HepG2 (cell line): Measurements from ENCODE around the gene ANKLE1. TPM values are rescaled to one million over a fixed set of nuclear protein-coding genes. Genes with fewer than 3 reads are reported as not detected.

Source experiments
- ARID4A ChIP-seq: sonication (generic); formaldehyde crosslinking; IDR thresholded peaks from 2 replicates; pipeline ENCODE4 v1.5.0; 2020; ENCODE audit warnings: mild to moderate bottlenecking, missing genetic modification reagents, borderline replicate concordance
- CHCHD3 ChIP-seq: sonication (generic); formaldehyde crosslinking; IDR thresholded peaks from 2 replicates; pipeline ENCODE4 v1.8.0; 2022; ENCODE audit warnings: mild to moderate bottlenecking, missing genetic modification reagents, moderate library complexity
- DMAP1 ChIP-seq: IDR thresholded peaks from 2 replicates; pipeline ENCODE4 v1.6.1; 2016
- GMEB1 ChIP-seq: sonication (generic); formaldehyde crosslinking; IDR thresholded peaks from 2 replicates; pipeline ENCODE4 v1.5.1; 2020; ENCODE audit warnings: missing genetic modification reagents, mild to moderate bottlenecking, borderline replicate concordance
- MXI1 ChIP-seq: IDR thresholded peaks from 3 replicates; pipeline ENCODE4 v1.6.1; 2012; ENCODE audit warnings: low read depth, low read length, inconsistent platforms, borderline replicate concordance
- NR2C2 ChIP-seq: sonication (generic); formaldehyde crosslinking; IDR thresholded peaks from 2 replicates; pipeline ENCODE4 v1.4.0; 2020; ENCODE audit warnings: missing genetic modification reagents, mild to moderate bottlenecking, moderate library complexity, borderline replicate concordance
- PAXIP1 ChIP-seq: sonication (generic); formaldehyde crosslinking; conservative IDR thresholded peaks from 2 replicates; pipeline ENCODE4 v1.4.0; 2020; ENCODE audit warnings: mild to moderate bottlenecking, missing genetic modification reagents, moderate library complexity
- POLR2A ChIP-seq, 2 experiments: IDR thresholded peaks; 2 replicates each; pipeline ENCODE4 v1.6.1; 2011; ENCODE audit warnings: low read depth in 2 of 2, low read length in 2 of 2, mild to moderate bottlenecking in 1 of 2, moderate library complexity in 1 of 2; ENCODE audit not compliant: insufficient read depth in 1 of 2
- POLR2G ChIP-seq: fragments of 200-400 bp; formaldehyde crosslinking; IDR thresholded peaks from 2 replicates; pipeline ENCODE4 v1.6.1; 2018; ENCODE audit warnings: mild to moderate bottlenecking, low read depth, low read length, moderate library complexity
- TARDBP ChIP-seq: sonication (generic); formaldehyde crosslinking; IDR thresholded peaks from 2 replicates; pipeline ENCODE4 v1.8.0; 2022; ENCODE audit warnings: mild to moderate bottlenecking, missing genetic modification reagents
- ZBTB7B ChIP-seq: sonication (generic); formaldehyde crosslinking; IDR thresholded peaks from 2 replicates; pipeline ENCODE4 v1.4.0; 2020; ENCODE audit warnings: missing genetic modification reagents
- ZNF460 ChIP-seq: sonication (generic); formaldehyde crosslinking; IDR thresholded peaks from 2 replicates; pipeline ENCODE4 v1.5.1; 2020; ENCODE audit warnings: missing genetic modification reagents, mild to moderate bottlenecking, borderline replicate concordance
- ZNF558 ChIP-seq: sonication (generic); formaldehyde crosslinking; IDR thresholded peaks from 2 replicates; pipeline ENCODE4 v1.9.0; 2022; ENCODE audit warnings: mild to moderate bottlenecking, missing genetic modification reagents, borderline replicate concordance
- ZNF687 ChIP-seq: sonication (generic); formaldehyde crosslinking; IDR thresholded peaks from 2 replicates; pipeline ENCODE4 v1.5.1; 2020; ENCODE audit warnings: mild to moderate bottlenecking, missing genetic modification reagents, moderate library complexity
- ZNF747 ChIP-seq: sonication (generic); formaldehyde crosslinking; IDR thresholded peaks from 2 replicates; pipeline ENCODE4 v1.8.1; 2023; ENCODE audit warnings: missing genetic modification reagents, mild to moderate bottlenecking, borderline replicate concordance
- polyA plus RNA-seq, 8 experiments: library from polyadenylated mRNA; depleted of rRNA in 3 of 8; stranded (reverse) in 7 of 8; unstranded in 1 of 8; fragments of >200 nt; fragmentation: Illumina TruSeq in 4 of 8; extraction: Trizol in 4 of 8; gene quantifications; 2 replicates each; pipeline versions ENCODE4 v1.2.1 to v1.2.3, GENCODE V29; 2011 to 2016; ENCODE audit warnings: low read depth in 4 of 8, missing spikeins in 1 of 8, mixed read lengths in 1 of 8; ENCODE audit not compliant: insufficient read depth in 1 of 8
- total RNA-seq, 5 experiments: library from RNA; depleted of rRNA; stranded (reverse); fragments of >200 nt; fragmentation: Illumina TruSeq; extraction: Trizol; gene quantifications; 2 replicates each; pipeline ENCODE4 v1.2.3, GENCODE V29; 2016; ENCODE audit warnings: low read depth in 1 of 5

ANKLE1 gene
- total and polyA plus RNA-seq, 2 of the 13 experiments (the other 11 are each of a cell fraction or from before 2014, with no cell fraction given): 0.69 to 1.5 TPM

GRCh38 chr19:17243211-17243829, 38.4 kb upstream of the ANKLE1 start (continued):
- 0 out of 2 replicates have a peak, but pooled peaks have one; percentile 4 for TF ChIP-seq ARID4A (CRISPR knock-in tag)
- TF ChIP-seq MXI1: peak; percentile 54; the same call in 1 of the 3 replicates
- TF ChIP-seq CHCHD3 (CRISPR knock-in tag): no peak
- peak; percentile 27; the same call in 1 of the 2 replicates for TF ChIP-seq GMEB1 (CRISPR knock-in tag)
- TF ChIP-seq DMAP1 (CRISPR knock-in tag): 0 out of 2 replicates have a peak, but pooled peaks have one; percentile 34
- peak; percentile 41 for TF ChIP-seq PAXIP1
- TF ChIP-seq ZNF558 (CRISPR knock-in tag): 0 out of 2 replicates have a peak, but pooled peaks have one; percentile 26
- TF ChIP-seq ZNF687 (CRISPR knock-in tag): peak; percentile 75
- TF ChIP-seq ZNF460: no peak
- TF ChIP-seq POLR2A (IDR thresholded peaks at IDR 0.05; ENCODE audit: insufficient read depth in 1 of 2, low read depth in 2 of 2, low read length in 2 of 2): peak; percentile 40 to 48; a peak in 2 of 4 replicates
- TF ChIP-seq TARDBP (CRISPR knock-in tag): 0 out of 2 replicates have a peak, but pooled peaks have one; percentile 13
- peak; percentile 53; the same call in 1 of the 2 replicates for TF ChIP-seq POLR2G
- 0 out of 2 replicates have a peak, but pooled peaks have one; percentile 42 for TF ChIP-seq ZNF747 (CRISPR knock-in tag)
- TF ChIP-seq NR2C2 (CRISPR knock-in tag): no peak
- TF ChIP-seq ZBTB7B (CRISPR knock-in tag): peak; percentile 57; the same call in 1 of the 2 replicates
